Keratinocyte (primary cell): ENCODE results near the gene EPB41L2. TPM values are rescaled to one million over a fixed set of nuclear protein-coding genes. Genes with fewer than 3 reads are reported as not detected.

Experiments used
- DNase-seq: peaks from one replicate; pipeline ENCODE4 v3.0.0-alpha.2; 2011; ENCODE audit warnings: low read depth, missing footprints, low spot score
- FAIRE-seq: peaks from 2 replicates; lab custom pipeline; 2011; peaks lifted over from hg19 to GRCh38; lab: Jason Lieb, UNC
- H2AFZ ChIP-seq: 2 replicates; pipeline ENCODE4 v1.6.0; 2012; ENCODE audit warnings: low read length, control low read depth, inconsistent platforms; ENCODE audit not compliant: control insufficient read depth
- H3K27ac ChIP-seq: 2 replicates; pipeline ENCODE4 v1.5.1; 2011; ENCODE audit warnings: low read length; ENCODE audit not compliant: control insufficient read depth, insufficient read depth
- H3K27me3 ChIP-seq: 3 replicates; pipeline ENCODE4 v1.6.0; 2011; ENCODE audit warnings: low read length; ENCODE audit not compliant: control insufficient read depth, insufficient read depth; ENCODE audit errors: extremely low read depth
- H3K36me3 ChIP-seq, 2 experiments: 2 replicates in 1 of 2; 3 replicates in 1 of 2; pipeline ENCODE4 v1.5.1; 2011; ENCODE audit warnings: low read length in 2 of 2, mild to moderate bottlenecking in 1 of 2; ENCODE audit not compliant: control insufficient read depth in 2 of 2, insufficient read depth in 2 of 2; ENCODE audit errors: extremely low read depth in 1 of 2
- H3K4me1 ChIP-seq: 3 replicates; pipeline ENCODE4 v1.5.1; 2011; ENCODE audit warnings: low read length; ENCODE audit not compliant: control insufficient read depth, insufficient read depth; ENCODE audit errors: extremely low read depth
- H3K4me2 ChIP-seq: 3 replicates; pipeline ENCODE4 v1.6.0; 2011; ENCODE audit warnings: low read depth, low read length; ENCODE audit not compliant: control insufficient read depth, insufficient read depth; ENCODE audit errors: extremely low read depth
- H3K4me3 ChIP-seq, 3 experiments: fragments of 200-600 bp in 1 of 3; sonication (generic) in 1 of 3; 2 replicates in 2 of 3; 3 replicates in 1 of 3; pipeline ENCODE4 v1.5.1; 2011 to 2016; ENCODE audit warnings: low read length in 3 of 3, mild to moderate bottlenecking in 3 of 3, control low read depth in 2 of 3, inconsistent platforms in 1 of 3, low read depth in 1 of 3, mixed read lengths in 1 of 3, mixed run types in 1 of 3, moderate library complexity in 1 of 3; ENCODE audit not compliant: control insufficient read depth in 2 of 3, insufficient read depth in 2 of 3; ENCODE audit errors: extremely low read depth in 1 of 3
- H3K79me2 ChIP-seq: 2 replicates; pipeline ENCODE4 v1.6.0; 2012; ENCODE audit warnings: low read length; ENCODE audit not compliant: control insufficient read depth, insufficient read depth
- H3K9ac ChIP-seq: 3 replicates; pipeline ENCODE4 v1.6.0; 2011; ENCODE audit warnings: low read length; ENCODE audit not compliant: control insufficient read depth, insufficient read depth; ENCODE audit errors: extremely low read depth
- H3K9me1 ChIP-seq: 3 replicates; pipeline ENCODE4 v1.6.0; 2011; ENCODE audit warnings: low read length; ENCODE audit not compliant: control insufficient read depth, insufficient read depth; ENCODE audit errors: extremely low read depth
- H3K9me3 ChIP-seq: 2 replicates; pipeline ENCODE4 v1.5.1; 2012; ENCODE audit warnings: low read depth, low read length; ENCODE audit not compliant: control insufficient read depth
- H4K20me1 ChIP-seq: 3 replicates; pipeline ENCODE4 v1.6.0; 2011; ENCODE audit warnings: low read length; ENCODE audit not compliant: control insufficient read depth, insufficient read depth; ENCODE audit errors: extremely low read depth
- CTCF ChIP-seq, 3 experiments: IDR thresholded peaks in 1 of 3; conservative IDR thresholded peaks in 1 of 3; optimal IDR thresholded peaks in 1 of 3; 2 replicates in 2 of 3; 3 replicates in 1 of 3; pipeline versions ENCODE3 to v1.5.1; 2011; ENCODE audit warnings: low read length in 3 of 3, mild to moderate bottlenecking in 3 of 3, moderate library complexity in 2 of 3, control low read depth in 1 of 3, inconsistent platforms in 1 of 3; ENCODE audit not compliant: insufficient read depth in 2 of 3; ENCODE audit errors: extremely low read depth in 1 of 3
- EZH2 ChIP-seq: IDR thresholded peaks from one replicate; pipeline ENCODE4 v1.6.1; 2012; ENCODE audit warnings: inconsistent platforms, mild to moderate bottlenecking, low read length, moderate library complexity
- dilution Hi-C: fragments of 300-500 bp; cut with MboI; formaldehyde crosslinking; loops from one replicate; pipeline ENCODE4 v1.7.0; 2020; ENCODE audit warnings: low sequenced_read_pairs; ENCODE audit not compliant: extremely low pct_ligation_motif_present
- polyA plus RNA-seq, 5 experiments: library from polyadenylated mRNA; depleted of rRNA in 3 of 5; stranded (reverse) in 3 of 5; stranded (forward) in 1 of 5; unstranded in 1 of 5; fragments of >200 nt; gene quantifications; 1 replicate in 1 of 5; 2 replicates in 3 of 5; 3 replicates in 1 of 5; pipeline versions ENCODE4 v1.2.1 to v1.2.3, GENCODE V29; 2011 to 2012; ENCODE audit warnings: missing spikeins in 2 of 5, low read depth in 1 of 5, low replicate concordance in 1 of 5

The EPB41L2 gene
- polyA plus RNA-seq, 1 donor (not counting 4 experiments of a cell fraction or from before 2014, with no cell fraction given), result 22.0 TPM

- Histone ChIP-seq H3K9me1 (no peaks in the 10 kb centered on the region), H3K4me2 (no peak overlapping the region), H3K79me2 (no peaks in the 10 kb centered on the region), H3K4me3 (no peak overlapping the region), H3K9me3 (no peaks in the 10 kb centered on the region), H4K20me1 (no peaks in the 10 kb centered on the region), H3K27ac (no peak overlapping the region), H3K9ac (no peak overlapping the region), H3K27me3 (no peaks in the 10 kb centered on the region), H3K36me3 (no peaks in the 10 kb centered on the region), H3K4me1 (no peaks in the 10 kb centered on the region), H2AFZ (no peak overlapping the region)
- DNase-seq, result no peak
- dilution Hi-C loops, result no loop called here
- TF ChIP-seq CTCF (optimal IDR thresholded peaks at IDR 0.05 in 1 of 3, IDR thresholded peaks at IDR 0.05 in 1 of 3, conservative IDR thresholded peaks at IDR 0.05 in 1 of 3; ENCODE audit: extremely low read depth in 1 of 3, insufficient read depth in 2 of 3, low read length in 3 of 3) (no peak), EZH2 (no peak)
- no peak for FAIRE-seq
These were observed 215.8 kb downstream of the EPB41L2 start for GRCh38 chr6:130847001-130847910.

DNA sequence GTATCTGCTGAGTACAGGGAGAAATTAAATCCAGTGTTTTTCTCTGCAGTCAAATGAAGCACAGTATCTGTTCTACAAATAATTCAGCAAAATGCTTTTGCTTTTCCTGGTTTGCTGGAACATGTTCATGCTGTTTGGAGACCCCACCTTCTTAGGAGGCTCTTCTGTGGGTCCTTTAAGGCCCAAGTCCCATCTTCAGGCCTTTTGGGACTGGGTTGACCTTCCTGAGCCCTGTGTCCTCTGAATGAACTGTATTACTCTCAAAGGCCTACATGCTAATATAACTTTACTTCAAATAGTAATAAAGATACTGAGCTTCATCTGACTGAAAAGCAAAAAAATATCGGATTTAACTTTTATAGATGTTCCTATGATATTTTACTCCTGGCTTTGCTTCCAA lies 216.5 kb downstream of the EPB41L2 start:
- H4K20me1 ChIP-seq, result no peaks in the 10 kb centered on the region
- H3K36me3 ChIP-seq, result no peaks in the 10 kb centered on the region
- no peak for DNase-seq
- no peak overlapping the region for H2AFZ ChIP-seq
- no peak overlapping the region for H3K27ac ChIP-seq
- no peaks in the 10 kb centered on the region for H3K79me2 ChIP-seq
- H3K9me1 ChIP-seq, result no peaks in the 10 kb centered on the region
- no peak for FAIRE-seq
- dilution Hi-C loops, result no loop called here
- no peak overlapping the region for H3K4me2 ChIP-seq
- no peaks in the 10 kb centered on the region for H3K27me3 ChIP-seq
- TF ChIP-seq EZH2 (no peak), CTCF (optimal IDR thresholded peaks at IDR 0.05 in 1 of 3, IDR thresholded peaks at IDR 0.05 in 1 of 3, conservative IDR thresholded peaks at IDR 0.05 in 1 of 3; ENCODE audit: extremely low read depth in 1 of 3, insufficient read depth in 2 of 3, low read length in 3 of 3) (no peak)
- H3K9ac ChIP-seq, result no peak overlapping the region
- H3K4me3 ChIP-seq, result no peak overlapping the region
- H3K4me1 ChIP-seq, result no peaks in the 10 kb centered on the region
- no peaks in the 10 kb centered on the region for H3K9me3 ChIP-seq
